ENCODE data around the gene ATP9B.

ATP9B gene

DNA sequence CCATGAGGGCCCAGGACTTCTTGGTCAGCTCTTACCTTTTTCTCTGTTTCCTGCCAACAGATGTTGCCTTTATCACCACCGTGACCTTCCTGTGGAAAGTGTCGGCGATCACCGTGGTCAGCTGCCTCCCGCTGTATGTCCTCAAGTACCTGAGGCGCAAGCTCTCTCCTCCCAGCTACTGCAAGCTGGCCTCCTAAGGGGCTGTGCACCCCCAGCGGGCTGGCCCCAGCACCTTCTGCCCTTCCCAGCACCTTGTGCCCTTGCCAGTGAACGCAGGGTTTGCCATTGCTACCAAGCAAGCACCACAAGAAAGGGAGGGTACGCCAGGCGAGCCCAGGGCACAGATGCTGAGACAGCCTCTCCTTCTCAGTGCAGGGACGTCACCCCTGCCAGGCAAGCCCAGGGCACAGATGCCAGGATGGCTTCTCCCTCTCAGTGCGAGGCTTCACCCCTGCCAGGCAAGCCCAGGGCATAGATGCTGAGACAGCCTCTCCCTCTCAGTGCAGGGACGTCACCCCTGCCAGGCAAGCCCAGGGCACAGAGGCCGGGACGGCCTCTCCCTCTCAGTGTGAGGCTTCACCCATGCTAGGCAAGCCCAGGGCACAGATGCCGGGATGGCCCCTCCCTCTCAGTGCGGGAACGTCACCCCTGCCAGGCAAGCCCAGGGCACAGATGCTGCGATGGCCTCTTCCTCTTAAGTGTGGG lies 308.1 kb downstream of the ATP9B start:
- TF ChIP-seq TCF4 (CRISPR knock-in tag; IDR thresholded peaks at IDR 0.05; ENCODE audit: borderline replicate concordance): no peak
- TF ChIP-seq OSR1 (CRISPR knock-in tag; IDR thresholded peaks at IDR 0.05): no peak
- no peak for TF ChIP-seq ZC3H10 (CRISPR knock-in tag; IDR thresholded peaks at IDR 0.05)
- no peak for TF ChIP-seq ZNF565 (CRISPR knock-in tag; conservative IDR thresholded peaks at IDR 0.05; ENCODE audit: low read depth)
- TF ChIP-seq BACH2 (CRISPR knock-in tag; IDR thresholded peaks at IDR 0.05; ENCODE audit: borderline replicate concordance): no peak
- TF ChIP-seq PPARA (CRISPR knock-in tag; IDR thresholded peaks at IDR 0.05; ENCODE audit: borderline replicate concordance): no peak
- TF ChIP-seq, protein P1, sequence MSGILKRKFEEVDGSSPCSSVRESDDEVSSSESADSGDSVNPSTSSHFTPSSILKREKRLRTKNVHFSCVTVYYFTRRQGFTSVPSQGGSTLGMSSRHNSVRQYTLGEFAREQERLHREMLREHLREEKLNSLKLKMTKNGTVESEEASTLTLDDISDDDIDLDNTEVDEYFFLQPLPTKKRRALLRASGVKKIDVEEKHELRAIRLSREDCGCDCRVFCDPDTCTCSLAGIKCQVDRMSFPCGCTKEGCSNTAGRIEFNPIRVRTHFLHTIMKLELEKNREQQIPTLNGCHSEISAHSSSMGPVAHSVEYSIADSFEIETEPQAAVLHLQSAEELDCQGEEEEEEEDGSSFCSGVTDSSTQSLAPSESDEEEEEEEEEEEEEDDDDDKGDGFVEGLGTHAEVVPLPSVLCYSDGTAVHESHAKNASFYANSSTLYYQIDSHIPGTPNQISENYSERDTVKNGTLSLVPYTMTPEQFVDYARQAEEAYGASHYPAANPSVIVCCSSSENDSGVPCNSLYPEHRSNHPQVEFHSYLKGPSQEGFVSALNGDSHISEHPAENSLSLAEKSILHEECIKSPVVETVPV (CRISPR knock-in tag; IDR thresholded peaks at IDR 0.05): no peak
- no peak for ATAC-seq

DNA sequence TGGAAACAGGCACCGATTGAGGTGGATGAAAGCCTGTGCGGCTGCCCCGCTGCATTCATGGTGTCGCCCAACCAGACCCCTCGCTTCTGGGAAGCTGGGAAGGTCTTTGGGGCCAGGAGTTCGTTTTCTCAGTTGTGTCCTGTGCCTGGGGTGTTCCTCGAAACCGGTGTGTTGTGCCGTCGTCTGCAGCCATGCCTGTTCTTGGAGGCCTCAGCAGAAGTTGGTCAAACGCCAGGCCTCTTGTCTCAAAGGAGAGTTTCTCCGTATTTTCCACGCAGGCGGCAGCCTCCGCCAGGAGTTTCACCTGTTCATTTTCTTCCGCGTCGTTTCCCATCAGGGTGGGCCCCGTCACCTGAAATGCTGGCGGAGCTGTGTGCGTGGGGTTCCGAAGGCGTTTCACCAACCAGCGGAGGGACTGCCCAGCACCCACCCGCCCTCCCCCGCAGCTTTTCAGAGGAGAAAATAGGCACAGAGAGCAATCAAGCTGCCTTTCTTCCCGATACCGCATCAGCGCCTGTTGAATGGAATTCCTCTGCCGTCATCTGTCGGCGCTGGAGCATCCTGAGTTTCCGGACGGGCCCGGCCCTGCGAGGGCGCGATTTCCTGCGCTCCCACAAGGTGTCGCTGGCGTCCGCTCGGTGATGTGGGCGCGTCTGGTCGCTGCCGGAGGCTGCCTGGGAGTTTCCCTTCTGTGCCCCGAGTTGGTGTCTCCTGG lies 309.5 kb downstream of the ATP9B start:
- no peak for ATAC-seq
- TF ChIP-seq PATZ1 (CRISPR knock-in tag; IDR thresholded peaks at IDR 0.05; ENCODE audit: borderline replicate concordance): no peak
- TF ChIP-seq PPARA (CRISPR knock-in tag; IDR thresholded peaks at IDR 0.05; ENCODE audit: borderline replicate concordance): no peak
- TF ChIP-seq POU6F1 (CRISPR knock-in tag; IDR thresholded peaks at IDR 0.05; ENCODE audit: borderline replicate concordance, low read depth): no peak
- no peak for TF ChIP-seq ZFP3 (CRISPR knock-in tag; IDR thresholded peaks at IDR 0.05)
- TF ChIP-seq TOX (CRISPR knock-in tag; IDR thresholded peaks at IDR 0.05; ENCODE audit: borderline replicate concordance): no peak
- no peak for TF ChIP-seq ARNTL (CRISPR knock-in tag; IDR thresholded peaks at IDR 0.05; ENCODE audit: borderline replicate concordance, low read depth)
- TF ChIP-seq ZNF565 (CRISPR knock-in tag; conservative IDR thresholded peaks at IDR 0.05; ENCODE audit: low read depth): no peak
- TF ChIP-seq OSR1 (CRISPR knock-in tag; IDR thresholded peaks at IDR 0.05): no peak
- no peak for TF ChIP-seq ISL1 (CRISPR knock-in tag; IDR thresholded peaks at IDR 0.05)
- TF ChIP-seq TCF4 (CRISPR knock-in tag; IDR thresholded peaks at IDR 0.05; ENCODE audit: borderline replicate concordance): no peak
- TF ChIP-seq RARB (CRISPR knock-in tag; IDR thresholded peaks at IDR 0.05): no peak
- TF ChIP-seq SNAI2 (CRISPR knock-in tag; IDR thresholded peaks at IDR 0.05): no peak
- no peak for TF ChIP-seq ZNF8 (CRISPR knock-in tag; IDR thresholded peaks at IDR 0.05)
- TF ChIP-seq GLIS3 (CRISPR knock-in tag; IDR thresholded peaks at IDR 0.05): no peak
- TF ChIP-seq, protein P2, sequence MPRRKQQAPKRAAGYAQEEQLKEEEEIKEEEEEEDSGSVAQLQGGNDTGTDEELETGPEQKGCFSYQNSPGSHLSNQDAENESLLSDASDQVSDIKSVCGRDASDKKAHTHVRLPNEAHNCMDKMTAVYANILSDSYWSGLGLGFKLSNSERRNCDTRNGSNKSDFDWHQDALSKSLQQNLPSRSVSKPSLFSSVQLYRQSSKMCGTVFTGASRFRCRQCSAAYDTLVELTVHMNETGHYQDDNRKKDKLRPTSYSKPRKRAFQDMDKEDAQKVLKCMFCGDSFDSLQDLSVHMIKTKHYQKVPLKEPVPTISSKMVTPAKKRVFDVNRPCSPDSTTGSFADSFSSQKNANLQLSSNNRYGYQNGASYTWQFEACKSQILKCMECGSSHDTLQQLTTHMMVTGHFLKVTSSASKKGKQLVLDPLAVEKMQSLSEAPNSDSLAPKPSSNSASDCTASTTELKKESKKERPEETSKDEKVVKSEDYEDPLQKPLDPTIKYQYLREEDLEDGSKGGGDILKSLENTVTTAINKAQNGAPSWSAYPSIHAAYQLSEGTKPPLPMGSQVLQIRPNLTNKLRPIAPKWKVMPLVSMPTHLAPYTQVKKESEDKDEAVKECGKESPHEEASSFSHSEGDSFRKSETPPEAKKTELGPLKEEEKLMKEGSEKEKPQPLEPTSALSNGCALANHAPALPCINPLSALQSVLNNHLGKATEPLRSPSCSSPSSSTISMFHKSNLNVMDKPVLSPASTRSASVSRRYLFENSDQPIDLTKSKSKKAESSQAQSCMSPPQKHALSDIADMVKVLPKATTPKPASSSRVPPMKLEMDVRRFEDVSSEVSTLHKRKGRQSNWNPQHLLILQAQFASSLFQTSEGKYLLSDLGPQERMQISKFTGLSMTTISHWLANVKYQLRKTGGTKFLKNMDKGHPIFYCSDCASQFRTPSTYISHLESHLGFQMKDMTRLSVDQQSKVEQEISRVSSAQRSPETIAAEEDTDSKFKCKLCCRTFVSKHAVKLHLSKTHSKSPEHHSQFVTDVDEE (CRISPR knock-in tag; IDR thresholded peaks at IDR 0.05): no peak
- TF ChIP-seq CREB5 (CRISPR knock-in tag; IDR thresholded peaks at IDR 0.05; ENCODE audit: low read depth): no peak
- no peak for TF ChIP-seq BACH2 (CRISPR knock-in tag; IDR thresholded peaks at IDR 0.05; ENCODE audit: borderline replicate concordance)
- TF ChIP-seq ZC3H10 (CRISPR knock-in tag; IDR thresholded peaks at IDR 0.05): no peak
- TF ChIP-seq ZFP30 (CRISPR knock-in tag; IDR thresholded peaks at IDR 0.05): no peak
- TF ChIP-seq CSDC2 (CRISPR knock-in tag; IDR thresholded peaks at IDR 0.05): no peak
